Measurements from ENCODE around the gene SHROOM3.

SHROOM3 gene

DNA sequence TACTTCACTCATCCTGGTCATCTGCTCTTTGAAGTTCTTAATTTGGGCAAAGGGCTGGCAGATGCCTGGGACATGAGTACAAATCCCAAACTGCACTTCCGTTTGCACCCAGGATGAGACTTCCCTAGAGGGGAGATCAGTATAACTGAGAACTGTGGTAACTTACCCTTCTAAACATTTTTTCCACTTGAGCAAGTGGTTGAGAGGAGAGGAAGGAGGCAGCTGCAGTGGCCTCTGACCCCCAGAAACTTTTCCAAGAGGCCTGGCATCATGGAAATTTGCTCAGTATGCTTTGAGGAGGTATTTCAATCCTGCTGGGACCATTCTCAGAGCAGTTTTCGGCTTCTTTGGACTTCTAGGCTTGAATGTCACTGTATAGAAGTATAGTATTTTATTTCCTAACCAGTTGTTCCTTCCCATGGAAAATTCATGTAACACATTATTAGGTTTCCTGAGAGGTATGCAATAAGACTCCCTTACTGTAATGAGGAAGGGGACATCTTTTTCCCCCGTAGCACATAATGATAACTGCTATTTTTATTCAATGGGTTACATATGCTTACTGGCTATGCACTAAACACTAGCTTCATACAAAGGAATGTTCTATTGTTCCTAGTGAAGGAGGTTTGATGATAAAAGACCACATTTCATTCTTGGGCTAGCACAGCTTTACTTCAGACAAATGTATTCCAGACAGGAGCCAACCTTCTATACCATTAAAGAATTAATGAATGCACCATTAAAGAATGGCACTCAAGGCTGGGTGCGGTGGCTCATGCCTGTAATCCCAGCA is 129.3 kb downstream of the SHROOM3 start:
- Histone ChIP-seq H3K9me3 (no peaks in the 10 kb centered on the region), H3K36me3 (no peaks in the 10 kb centered on the region), H3K27ac (no peak overlapping the region), H3K4me1 (ENCODE audit: control insufficient read depth in 1 of 2, insufficient read depth in 1 of 2, low read depth in 1 of 2, low read length in 1 of 2) (no peaks in the 10 kb centered on the region), H3K4me3 (ENCODE audit: low read depth in 1 of 2, low read length in 1 of 2) (no peak overlapping the region), H3K27me3 (peaks cover 5% of the 10 kb centered on the region)
- TF ChIP-seq CTCF (IDR thresholded peaks at IDR 0.05) = no peak

GRCh38 chr4:76568262-76568661 is 133.2 kb downstream of the SHROOM3 start:
- H3K27ac ChIP-seq = no peak overlapping the region
- H3K36me3 ChIP-seq = no peaks in the 10 kb centered on the region

GRCh38 chr4:76569225-76569624 is 134.2 kb downstream of the SHROOM3 start:
- Histone ChIP-seq H3K4me3 (ENCODE audit: low read depth in 1 of 2, low read length in 1 of 2) (no peak overlapping the region), H3K36me3 (no peaks in the 10 kb centered on the region), H3K27ac (no peak overlapping the region), H3K4me1 (ENCODE audit: control insufficient read depth in 1 of 2, insufficient read depth in 1 of 2, low read depth in 1 of 2, low read length in 1 of 2) (no peaks in the 10 kb centered on the region), H3K9me3 (no peaks in the 10 kb centered on the region), H3K27me3 (no peaks in the 10 kb centered on the region)
- TF ChIP-seq CTCF (IDR thresholded peaks at IDR 0.05) = no peak

More at GRCh38 chr4:76568262-76568661, 133.2 kb downstream of the SHROOM3 start:
- no peak for TF ChIP-seq CTCF (IDR thresholded peaks at IDR 0.05)
- H3K9me3 ChIP-seq = no peaks in the 10 kb centered on the region
- H3K4me3 ChIP-seq (ENCODE audit: low read depth in 1 of 2, low read length in 1 of 2) = no peak overlapping the region
- no peaks in the 10 kb centered on the region for H3K27me3 ChIP-seq
- no peaks in the 10 kb centered on the region for H3K4me1 ChIP-seq (ENCODE audit: control insufficient read depth in 1 of 2, insufficient read depth in 1 of 2, low read depth in 1 of 2, low read length in 1 of 2)

DNA sequence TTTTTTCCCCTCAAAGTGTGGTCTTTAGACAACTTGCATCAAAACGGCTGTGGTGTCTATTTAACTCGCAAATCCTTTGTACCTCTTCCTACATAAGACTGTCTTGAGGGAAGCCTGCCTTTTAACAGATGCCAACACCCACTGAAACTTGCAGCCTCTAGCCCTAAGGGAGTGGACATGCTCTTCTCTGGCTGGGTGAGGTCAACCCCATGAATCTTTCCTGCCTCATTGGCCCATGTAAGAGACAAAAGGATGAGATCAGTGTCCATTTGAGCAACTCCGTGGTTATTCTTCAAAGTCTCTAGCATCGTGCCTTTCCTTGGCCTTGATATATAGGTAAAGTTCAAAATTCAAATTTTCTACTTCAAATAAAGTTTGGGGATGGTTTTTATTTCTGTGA is 134.7 kb downstream of the SHROOM3 start:
- Histone ChIP-seq H3K9me3 (no peaks in the 10 kb centered on the region), H3K27ac (no peak overlapping the region), H3K27me3 (no peaks in the 10 kb centered on the region), H3K4me1 (ENCODE audit: control insufficient read depth in 1 of 2, insufficient read depth in 1 of 2, low read depth in 1 of 2, low read length in 1 of 2) (no peaks in the 10 kb centered on the region), H3K4me3 (ENCODE audit: low read depth in 1 of 2, low read length in 1 of 2) (no peak overlapping the region), H3K36me3 (no peaks in the 10 kb centered on the region)
- TF ChIP-seq CTCF (IDR thresholded peaks at IDR 0.05) = no peak

DNA sequence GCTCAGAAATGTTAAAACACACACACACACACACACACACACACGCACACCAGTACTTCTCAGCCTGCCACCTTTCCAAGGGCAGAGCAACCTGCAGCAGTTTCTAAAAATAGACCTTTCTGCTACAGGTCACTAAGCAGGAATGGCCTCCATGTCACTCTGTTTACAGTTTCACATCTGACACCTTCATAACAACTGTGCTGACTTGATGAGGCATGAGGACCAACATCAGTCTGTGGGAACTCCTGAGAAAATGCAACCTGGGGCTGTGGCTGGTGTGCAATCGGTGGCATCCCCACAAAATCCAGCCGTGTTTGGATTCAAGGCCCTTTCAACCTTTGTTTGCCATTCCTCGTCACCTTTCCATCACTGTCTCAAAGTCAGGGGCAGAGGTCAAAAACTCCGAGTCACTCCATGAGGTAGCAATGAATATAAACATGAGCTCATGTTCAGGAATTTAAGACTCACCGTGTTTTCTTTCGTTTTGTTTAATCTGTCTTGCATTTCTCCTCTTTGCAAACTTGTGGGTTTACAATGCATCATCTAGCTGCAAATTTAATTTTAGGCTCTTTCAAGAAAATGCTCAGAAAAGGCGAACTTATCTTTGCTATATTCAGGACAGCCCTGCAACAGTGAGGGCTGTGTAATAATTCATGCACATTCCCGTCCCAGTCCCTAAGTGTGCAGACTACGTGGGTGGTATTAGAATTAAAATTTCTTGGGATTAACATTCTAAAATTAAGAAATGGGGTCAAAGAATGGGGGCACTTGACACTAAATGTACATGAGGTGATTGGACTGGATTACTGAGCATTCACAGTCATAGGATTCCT is 135.3 kb downstream of the SHROOM3 start:
- Histone ChIP-seq H3K27ac (no peak overlapping the region), H3K27me3 (no peaks in the 10 kb centered on the region), H3K4me3 (ENCODE audit: low read depth in 1 of 2, low read length in 1 of 2) (no peak overlapping the region), H3K4me1 (ENCODE audit: control insufficient read depth in 1 of 2, insufficient read depth in 1 of 2, low read depth in 1 of 2, low read length in 1 of 2) (no peaks in the 10 kb centered on the region), H3K36me3 (no peaks in the 10 kb centered on the region), H3K9me3 (no peaks in the 10 kb centered on the region)
- no peak for TF ChIP-seq CTCF (IDR thresholded peaks at IDR 0.05)
